ENCODE results near the gene STIMATE. TPM values are rescaled to one million over a fixed set of nuclear protein-coding genes. Genes with fewer than 3 reads are reported as not detected.

Gene STIMATE
- polyA plus RNA-seq, 1 donor from 2014 or later = 14.6 TPM

DNA sequence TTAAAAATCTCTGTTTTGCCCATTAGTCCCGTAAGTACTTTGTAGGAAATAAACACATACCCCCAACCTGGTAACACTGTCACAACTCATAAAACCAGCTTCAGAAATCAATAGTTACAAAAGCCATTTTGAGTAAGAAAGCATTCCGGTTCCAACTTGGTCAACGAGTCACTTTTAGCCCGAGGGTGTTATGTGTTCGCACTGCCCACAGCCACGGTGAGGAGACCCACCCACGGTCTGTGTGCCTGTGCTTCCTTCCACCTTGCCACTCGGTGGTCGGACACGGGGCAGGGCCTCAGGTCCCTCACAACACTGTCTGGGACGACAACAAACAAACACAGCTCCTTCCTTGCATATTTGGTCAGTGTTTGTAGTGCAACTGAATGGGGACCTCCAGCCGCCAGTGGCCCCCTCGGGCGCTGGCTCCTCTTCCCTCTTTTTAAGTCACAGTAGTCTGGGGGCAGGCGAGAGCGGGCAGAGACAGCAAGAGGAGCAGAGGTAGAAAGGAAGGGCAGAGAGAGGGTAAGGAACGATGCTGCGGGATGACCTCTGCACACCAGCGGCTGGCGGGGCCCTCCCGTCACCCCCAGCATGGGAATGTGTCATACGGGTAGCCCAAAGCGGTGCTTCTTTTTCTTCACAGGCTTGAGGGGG lies 57.3 kb downstream of the STIMATE start:
- Histone ChIP-seq H3F3A (ENCODE audit: insufficient read depth, low read length, poor library complexity, severe bottlenecking) (no peaks in the 10 kb centered on the region), H3K79me2 (replicated peaks; ENCODE audit: insufficient read depth, low read length) (no peaks in the 10 kb centered on the region), H3K36me3 (ENCODE audit: insufficient read depth, low read length) (no peaks in the 10 kb centered on the region), H4K20me1 (ENCODE audit: insufficient read depth) (no peaks in the 10 kb centered on the region), H3K27me3 (ENCODE audit: insufficient read depth, low read depth, low read length) (no peaks in the 10 kb centered on the region), H2AFZ (ENCODE audit: low read depth, low read length) (no peak overlapping the region), H3K27ac (ENCODE audit: low read length) (no peak overlapping the region), H3K9me3 (ENCODE audit: low read length) (no peaks in the 10 kb centered on the region), H3K4me2 (ENCODE audit: low read length) (no peak overlapping the region), H3K9me2 (ENCODE audit: insufficient read depth, low read length) (no peaks in the 10 kb centered on the region), H3K4me3 (ENCODE audit: low read length) (no peak overlapping the region), H3K9ac (ENCODE audit: low read length) (no peak overlapping the region)
- TF ChIP-seq TAF1 (IDR thresholded peaks at IDR 0.05; ENCODE audit: low read depth) (no peak), EZH2 (IDR thresholded peaks at IDR 0.05; ENCODE audit: borderline replicate concordance, insufficient read depth, low read length, poor library complexity, severe bottlenecking) (no peak), POLR2AphosphoS5 (IDR thresholded peaks at IDR 0.05) (no peak), EP300 (conservative IDR thresholded peaks at IDR 0.05; ENCODE audit: poor library complexity, severe bottlenecking) (no peak), RAD21 (conservative IDR thresholded peaks at IDR 0.05) (no peak)
- TF ChIP-seq, protein P1, sequence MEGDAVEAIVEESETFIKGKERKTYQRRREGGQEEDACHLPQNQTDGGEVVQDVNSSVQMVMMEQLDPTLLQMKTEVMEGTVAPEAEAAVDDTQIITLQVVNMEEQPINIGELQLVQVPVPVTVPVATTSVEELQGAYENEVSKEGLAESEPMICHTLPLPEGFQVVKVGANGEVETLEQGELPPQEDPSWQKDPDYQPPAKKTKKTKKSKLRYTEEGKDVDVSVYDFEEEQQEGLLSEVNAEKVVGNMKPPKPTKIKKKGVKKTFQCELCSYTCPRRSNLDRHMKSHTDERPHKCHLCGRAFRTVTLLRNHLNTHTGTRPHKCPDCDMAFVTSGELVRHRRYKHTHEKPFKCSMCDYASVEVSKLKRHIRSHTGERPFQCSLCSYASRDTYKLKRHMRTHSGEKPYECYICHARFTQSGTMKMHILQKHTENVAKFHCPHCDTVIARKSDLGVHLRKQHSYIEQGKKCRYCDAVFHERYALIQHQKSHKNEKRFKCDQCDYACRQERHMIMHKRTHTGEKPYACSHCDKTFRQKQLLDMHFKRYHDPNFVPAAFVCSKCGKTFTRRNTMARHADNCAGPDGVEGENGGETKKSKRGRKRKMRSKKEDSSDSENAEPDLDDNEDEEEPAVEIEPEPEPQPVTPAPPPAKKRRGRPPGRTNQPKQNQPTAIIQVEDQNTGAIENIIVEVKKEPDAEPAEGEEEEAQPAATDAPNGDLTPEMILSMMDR (IDR thresholded peaks at IDR 0.05; ENCODE audit: poor library complexity, severe bottlenecking) = no peak

GRCh38 chr3:52839268-52839575 lies 58.1 kb downstream of the STIMATE start:
- no peak overlapping the region for H2AFZ ChIP-seq (ENCODE audit: low read depth, low read length)
- no peak overlapping the region for H3K27ac ChIP-seq (ENCODE audit: low read length)
- no peaks in the 10 kb centered on the region for H3K27me3 ChIP-seq (ENCODE audit: insufficient read depth, low read depth, low read length)
- no peaks in the 10 kb centered on the region for H4K20me1 ChIP-seq (ENCODE audit: insufficient read depth)
- H3K4me2 ChIP-seq (ENCODE audit: low read length) = no peak overlapping the region
- no peaks in the 10 kb centered on the region for H3F3A ChIP-seq (ENCODE audit: insufficient read depth, low read length, poor library complexity, severe bottlenecking)
- H3K79me2 ChIP-seq (replicated peaks; ENCODE audit: insufficient read depth, low read length) = no peaks in the 10 kb centered on the region
- no peak overlapping the region for H3K9ac ChIP-seq (ENCODE audit: low read length)
- H3K9me3 ChIP-seq (ENCODE audit: low read length) = no peaks in the 10 kb centered on the region
- no peaks in the 10 kb centered on the region for H3K9me2 ChIP-seq (ENCODE audit: insufficient read depth, low read length)
- no peak overlapping the region for H3K4me3 ChIP-seq (ENCODE audit: low read length)
- H3K36me3 ChIP-seq (ENCODE audit: insufficient read depth, low read length) = no peaks in the 10 kb centered on the region
- TF ChIP-seq EP300 (conservative IDR thresholded peaks at IDR 0.05; ENCODE audit: poor library complexity, severe bottlenecking) (no peak), POLR2AphosphoS5 (IDR thresholded peaks at IDR 0.05) (no peak), RAD21 (conservative IDR thresholded peaks at IDR 0.05) (no peak), REST (IDR thresholded peaks at IDR 0.05; ENCODE audit: borderline replicate concordance) (no peak), SMC3 (conservative IDR thresholded peaks at IDR 0.05; ENCODE audit: poor library complexity) (no peak), EZH2 (IDR thresholded peaks at IDR 0.05; ENCODE audit: borderline replicate concordance, insufficient read depth, low read length, poor library complexity, severe bottlenecking) (no peak), TAF1 (IDR thresholded peaks at IDR 0.05; ENCODE audit: low read depth) (no peak), MXI1 (conservative IDR thresholded peaks at IDR 0.05; ENCODE audit: poor library complexity, severe bottlenecking) (no peak)
- TF ChIP-seq, protein P1 (IDR thresholded peaks at IDR 0.05; ENCODE audit: poor library complexity, severe bottlenecking) = no peak

Measured in neural cell (in vitro differentiated cells).